Stimulated activated CD8-positive, alpha-beta memory T cell treated with anti-CD3 and anti-CD28 coated beads, Interleukin-15, amount 100 ng/mL, for 24 hours (primary cell): ENCODE data around the gene RUNX2.

Experiments
- DNase-seq: peaks from one replicate; pipeline ENCODE4 v3.0.0-alpha.2; 2020; ENCODE audit warnings: low read depth

The RUNX2 gene

DNA sequence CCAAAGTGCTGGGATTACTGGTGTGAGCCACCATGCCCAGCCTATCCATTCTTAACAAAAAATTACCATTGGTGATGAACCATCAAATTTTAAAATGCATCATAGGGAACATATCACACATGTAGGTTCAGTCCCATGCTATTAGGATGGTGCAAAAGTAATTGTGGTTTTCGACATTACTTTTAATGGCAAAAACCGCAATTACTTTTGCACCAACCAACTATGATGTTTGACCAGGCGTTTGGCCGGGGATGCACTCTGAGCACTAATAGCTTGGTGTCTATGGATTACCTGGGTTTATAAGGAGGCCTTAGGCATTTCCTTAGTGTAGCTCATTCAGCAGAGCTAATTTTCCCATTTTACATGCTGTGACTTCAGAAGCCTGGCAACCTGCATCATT, 296.1 kb downstream of the RUNX2 start:
- no peak for DNase-seq

DNA sequence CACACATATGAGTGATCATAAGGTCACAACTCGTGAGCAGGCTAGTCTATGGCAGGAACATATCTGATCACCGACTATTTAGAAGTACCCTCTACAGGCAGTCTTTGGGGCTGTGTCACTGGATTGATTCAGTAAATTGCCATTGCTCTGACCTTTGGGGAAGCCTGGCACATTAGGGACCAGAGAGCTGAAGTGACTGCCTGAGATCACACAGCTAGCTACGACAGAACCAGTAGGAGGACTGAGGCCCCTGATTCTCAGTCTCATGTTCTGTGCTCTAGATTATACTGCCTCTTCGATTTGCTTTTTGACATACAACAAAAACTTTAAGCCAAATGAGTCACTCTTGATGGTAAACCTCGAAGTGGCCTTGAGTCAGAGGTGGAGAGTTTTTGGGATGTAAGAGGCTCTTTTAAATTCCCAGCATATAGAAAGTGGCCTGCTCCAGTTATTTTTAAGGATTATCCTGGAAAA, 297.1 kb downstream of the RUNX2 start:
- DNase-seq = no peak

DNA sequence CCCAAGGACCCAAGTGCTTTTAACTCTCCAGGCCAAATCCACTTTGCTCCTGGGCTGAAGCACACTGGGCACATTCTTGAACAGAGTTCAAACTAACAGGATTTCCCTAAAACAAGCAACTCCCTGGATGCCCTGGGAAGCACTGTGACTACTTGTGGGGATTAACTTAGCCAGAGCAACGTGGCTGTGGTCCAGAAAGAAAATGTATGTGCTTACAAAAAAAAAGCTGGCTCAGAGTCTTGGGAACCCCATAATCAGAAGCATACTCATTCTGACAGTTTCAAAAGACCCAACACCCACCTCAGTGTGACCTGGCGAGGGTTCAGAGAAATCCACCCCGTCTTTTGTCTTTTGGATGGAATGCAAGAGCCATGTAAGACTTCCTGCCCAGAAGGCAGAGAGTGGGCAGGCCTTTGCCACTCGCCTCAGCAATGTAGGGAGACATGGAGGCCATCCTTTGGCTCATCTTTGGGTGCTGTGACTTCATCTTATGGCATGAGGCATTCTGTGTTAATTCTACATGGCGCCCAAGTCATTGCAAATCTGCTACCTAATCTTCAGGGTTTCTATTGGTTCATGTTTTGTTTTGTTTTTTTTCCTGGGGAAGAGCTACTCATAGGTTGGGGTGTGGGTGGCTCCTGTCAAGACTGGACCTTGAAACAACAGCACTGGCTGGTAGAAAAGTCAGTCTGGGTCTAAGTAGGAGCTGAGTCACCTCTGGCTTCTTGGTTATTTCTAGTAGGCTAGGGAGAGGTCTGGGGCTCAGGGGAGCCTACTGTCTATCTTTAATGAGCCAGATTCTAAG, 298.2 kb downstream of the RUNX2 start:
- DNase-seq = no peak

DNA sequence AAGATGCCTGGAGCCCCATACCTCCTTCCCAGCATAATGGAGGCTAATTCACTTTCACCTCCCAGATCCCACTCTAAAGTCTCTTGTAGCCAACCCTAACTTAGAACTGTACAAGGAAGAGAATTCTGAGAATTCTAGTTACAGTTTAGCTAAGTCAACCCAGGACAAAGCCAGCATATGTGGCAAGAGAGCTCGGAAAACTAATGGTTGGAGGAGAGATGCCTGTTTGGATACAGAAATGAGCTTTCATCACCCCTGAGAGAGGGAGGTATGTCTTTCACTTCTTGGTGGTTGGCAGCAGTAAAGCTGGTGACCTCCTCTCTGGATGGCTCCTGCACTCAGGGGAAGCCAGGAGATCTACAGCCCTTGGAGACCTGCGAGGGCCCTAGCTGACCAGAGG, 302.2 kb downstream of the RUNX2 start:
- DNase-seq = no peak

DNA sequence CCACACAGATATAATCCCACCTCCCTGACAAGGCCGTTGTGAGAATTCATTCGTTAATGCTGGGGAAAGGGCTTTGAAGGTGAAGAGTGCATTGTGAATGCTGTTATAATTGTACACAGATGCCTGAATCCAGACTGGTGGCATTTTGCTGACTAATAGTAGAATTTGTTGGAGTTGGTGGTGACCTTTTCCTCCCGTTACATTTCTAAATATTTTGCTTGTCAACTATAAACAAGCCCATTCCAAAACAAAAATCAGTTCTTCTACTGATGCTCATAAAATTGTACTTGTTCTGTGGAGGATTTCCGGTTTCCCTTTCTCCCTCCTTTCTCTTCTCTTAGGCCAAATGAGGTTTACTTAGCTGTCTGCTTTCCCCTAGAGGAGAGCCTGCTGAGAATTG, 302.7 kb downstream of the RUNX2 start:
- DNase-seq = no peak

DNA sequence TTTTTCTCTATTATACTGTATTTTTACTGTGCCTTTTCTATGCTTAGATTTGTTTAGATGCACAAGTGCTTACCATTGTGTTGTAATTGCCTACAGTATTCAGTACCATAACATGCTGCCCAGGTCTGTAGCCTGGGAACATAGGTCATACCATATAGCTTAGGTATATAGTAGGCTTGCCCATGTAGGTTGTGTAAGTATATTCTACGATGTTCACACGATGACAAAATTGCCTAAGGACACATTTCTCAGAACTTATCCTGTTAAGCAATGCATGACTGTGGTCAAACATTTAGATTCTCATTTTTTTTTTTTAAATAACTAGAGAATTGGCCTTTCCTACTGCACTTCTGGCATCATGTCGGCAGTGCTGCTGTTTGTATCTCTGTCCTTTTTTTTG, 303.3 kb downstream of the RUNX2 start:
- no peak for DNase-seq

DNA sequence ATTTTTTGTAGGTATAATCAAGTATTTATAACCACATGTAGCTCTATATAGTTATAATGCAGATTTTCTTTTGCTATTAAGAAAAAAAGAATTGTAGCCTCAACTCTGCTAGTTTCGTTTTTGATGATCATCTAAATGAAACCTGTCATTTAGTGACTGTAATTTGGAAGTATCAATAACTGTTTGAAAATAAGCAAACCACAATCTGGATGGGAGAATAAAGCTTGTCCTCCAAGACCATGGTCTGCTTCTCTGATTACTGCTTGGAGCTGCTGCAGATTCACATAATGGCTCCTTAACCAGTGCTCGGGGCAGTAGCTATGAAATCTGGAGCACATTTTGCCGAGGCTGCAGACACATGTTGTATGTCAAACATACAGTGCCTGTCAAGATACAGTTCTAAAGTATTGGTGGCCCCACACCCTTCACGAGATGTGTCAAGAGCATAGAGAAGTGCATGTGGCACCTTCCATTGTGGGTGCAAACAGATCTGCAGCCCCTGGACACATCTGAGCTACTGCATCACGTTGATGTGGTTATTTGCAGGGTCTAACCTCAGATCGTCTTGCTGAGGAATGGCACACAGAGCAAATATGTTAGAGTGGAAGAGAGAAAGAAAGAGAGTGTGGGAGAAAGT, 305.3 kb downstream of the RUNX2 start:
- no peak for DNase-seq

DNA sequence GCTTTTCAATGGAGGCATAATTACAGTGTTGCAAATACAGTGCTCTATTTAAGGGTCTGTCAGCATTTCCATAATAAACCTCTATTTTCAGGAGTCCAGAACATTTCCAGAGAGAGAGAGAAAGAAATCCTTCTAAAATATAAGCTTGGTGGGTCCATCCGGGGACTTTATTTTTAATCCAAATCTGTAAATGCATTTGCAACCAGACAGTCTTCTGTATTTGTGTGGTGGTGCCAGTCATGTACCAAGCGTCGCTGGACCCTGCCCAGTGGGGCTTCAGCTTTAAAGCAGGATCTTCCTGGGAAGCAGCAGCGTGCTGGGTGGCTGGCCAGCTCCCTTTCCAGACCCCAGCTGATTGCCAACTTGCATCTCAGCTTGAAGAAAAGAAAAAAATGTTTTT, 306.1 kb downstream of the RUNX2 start:
- no peak for DNase-seq

DNA sequence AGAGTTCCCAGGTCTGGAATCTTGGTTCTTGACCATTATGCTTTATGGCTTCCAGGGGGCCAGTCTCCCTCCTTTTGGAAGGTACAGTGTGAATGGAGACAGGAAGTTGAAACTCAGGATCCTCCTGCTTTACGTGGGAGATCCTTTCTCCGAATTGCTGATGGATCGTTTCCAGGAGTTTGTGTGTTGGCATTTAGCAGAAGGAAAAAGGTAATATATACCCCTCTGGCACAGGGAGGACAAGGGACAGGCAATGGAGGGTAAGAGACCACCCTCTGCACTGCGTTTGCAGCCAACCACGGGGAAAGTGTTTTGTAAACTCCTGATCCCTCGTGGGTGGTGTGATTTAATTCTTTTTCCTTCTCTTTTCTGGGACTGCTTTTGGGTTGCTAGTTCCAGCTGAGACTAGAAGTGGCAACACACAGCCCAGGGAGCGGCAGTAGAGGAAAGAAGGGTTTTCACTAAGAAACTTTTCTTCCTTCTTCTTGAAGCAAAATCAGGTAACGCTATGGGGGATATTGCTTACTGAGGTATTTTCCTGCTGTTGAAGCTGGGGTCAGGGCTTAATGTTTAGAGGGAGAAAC, 307.2 kb downstream of the RUNX2 start:
- no peak for DNase-seq

DNA sequence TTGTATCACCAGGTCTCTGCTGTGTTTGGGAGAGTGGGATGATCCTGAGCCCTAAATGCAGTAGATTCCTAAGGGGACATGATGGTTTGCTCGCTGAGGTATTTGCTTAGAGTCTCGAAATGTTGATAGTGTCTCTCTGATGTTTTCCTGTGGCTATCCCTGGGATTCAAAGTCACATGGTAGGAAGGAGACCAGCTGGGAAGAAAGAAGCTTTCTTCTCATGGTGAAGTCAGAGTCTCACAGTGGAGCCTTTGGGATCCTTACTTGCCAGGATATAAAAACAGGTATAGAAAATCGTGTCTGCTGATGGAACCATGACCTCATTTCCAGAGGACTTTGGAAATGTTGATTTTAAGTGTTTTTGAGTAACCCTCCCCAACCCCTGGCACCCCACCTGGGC, 308.9 kb downstream of the RUNX2 start:
- DNase-seq = no peak

DNA sequence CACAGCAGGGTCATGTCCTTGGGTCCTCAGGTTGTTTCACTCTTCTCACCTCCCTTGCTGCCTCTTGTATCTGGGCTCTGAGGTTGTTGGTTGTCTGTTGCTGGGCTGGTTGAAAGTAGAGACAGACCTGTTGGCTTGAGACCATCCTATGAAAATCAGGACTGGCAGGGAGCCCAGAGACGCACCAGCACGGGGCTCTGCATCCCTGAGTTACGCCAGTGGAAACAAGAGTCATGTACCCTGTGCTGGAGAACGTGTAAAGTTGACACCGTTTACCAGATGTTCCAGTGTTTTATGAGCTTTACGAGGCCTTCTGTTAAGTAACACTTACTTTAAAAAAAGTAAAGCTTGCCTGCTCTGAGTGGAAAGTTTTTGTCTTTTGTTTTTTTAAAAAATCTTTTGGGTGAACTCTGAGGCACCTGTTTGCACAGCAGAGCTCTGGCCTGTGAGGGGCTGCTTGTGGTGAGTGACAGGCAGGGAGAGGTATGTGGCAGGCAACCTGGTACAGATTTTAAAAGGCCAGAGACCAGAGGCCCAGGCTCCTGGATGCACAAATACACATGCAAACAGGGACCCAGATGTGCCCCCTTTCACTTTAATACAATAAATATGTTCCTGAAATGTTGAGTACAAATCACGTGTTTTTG, 309.6 kb downstream of the RUNX2 start:
- DNase-seq = no peak

DNA sequence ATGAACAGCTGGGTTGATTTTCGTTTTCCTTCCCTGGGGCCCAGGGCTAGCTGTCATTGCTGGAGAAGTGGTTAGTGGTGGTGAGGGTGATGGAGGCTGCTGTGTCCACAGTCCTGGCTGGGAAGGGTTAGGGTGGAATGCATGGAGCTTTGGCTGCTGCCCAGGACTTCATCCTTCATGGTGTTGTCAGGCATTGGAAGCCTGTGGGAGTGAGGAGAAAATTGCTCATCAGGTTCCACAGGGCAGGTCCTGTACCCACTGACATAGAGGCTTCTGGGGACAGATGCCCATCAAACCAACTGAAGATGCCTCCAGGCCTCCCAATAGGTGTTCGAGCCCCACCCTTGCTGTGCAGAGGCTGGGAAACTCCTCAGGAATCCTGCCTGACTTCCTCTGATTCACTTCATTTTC, 312.0 kb downstream of the RUNX2 start:
- DNase-seq = no peak

DNA sequence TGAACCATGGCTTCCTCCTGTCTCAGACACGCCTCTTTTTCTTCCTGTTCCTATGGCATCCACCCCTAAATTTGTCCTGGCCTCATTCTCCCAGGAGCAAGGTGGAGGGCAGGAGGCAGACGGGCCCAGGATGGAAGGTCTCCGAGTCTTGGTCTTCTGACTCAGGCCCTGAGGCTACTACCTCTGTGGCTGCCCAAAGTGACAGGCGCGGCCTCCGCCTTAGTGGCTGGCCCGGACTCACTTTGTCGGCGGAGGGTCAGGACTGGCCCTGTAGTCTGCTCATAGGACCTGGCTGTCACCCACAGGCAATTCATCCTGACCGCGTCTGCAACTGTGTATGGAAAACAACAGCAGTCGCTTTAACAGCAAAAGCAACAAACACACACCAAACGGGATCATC, 312.7 kb downstream of the RUNX2 start:
- no peak for DNase-seq

DNA sequence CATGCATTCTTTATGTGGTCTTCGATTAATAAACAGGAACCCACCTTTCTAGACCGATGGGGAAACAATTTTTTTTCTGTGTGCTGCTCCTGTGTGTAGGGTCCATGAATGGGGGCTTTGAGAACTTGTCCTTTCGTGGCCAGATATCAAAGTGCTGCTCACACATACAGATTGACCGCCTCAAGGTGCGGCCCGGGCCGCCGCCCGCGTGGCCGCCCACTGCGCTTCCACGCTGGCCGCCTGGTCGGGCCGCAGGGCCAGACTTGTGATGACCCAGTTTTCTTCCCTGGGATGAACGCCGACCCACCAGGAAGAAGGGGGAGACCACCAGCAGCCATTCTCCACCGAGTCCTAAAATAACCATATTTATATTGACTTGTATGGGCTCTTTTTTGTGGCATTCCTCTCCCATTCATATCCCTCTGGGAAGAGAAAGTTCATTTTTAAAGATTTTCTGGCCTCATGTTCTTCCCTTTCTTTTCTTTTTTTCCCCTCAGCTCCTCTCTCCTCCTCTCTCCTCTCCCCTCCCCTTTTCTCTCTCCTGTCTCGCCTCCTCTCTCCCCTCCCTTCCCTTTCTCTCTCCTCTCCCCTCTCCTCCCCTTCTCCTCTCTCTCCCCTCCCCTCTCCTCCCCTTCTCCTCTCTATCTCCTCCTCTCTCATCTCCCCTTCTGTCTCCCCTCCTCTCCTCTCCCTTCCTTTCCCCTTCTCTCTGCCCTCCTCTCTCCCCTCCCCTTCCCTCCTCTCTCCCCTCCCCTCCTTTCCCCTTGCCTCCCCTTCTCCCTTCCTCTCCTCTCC, 314.4 kb downstream of the RUNX2 start:
- no peak for DNase-seq

DNA sequence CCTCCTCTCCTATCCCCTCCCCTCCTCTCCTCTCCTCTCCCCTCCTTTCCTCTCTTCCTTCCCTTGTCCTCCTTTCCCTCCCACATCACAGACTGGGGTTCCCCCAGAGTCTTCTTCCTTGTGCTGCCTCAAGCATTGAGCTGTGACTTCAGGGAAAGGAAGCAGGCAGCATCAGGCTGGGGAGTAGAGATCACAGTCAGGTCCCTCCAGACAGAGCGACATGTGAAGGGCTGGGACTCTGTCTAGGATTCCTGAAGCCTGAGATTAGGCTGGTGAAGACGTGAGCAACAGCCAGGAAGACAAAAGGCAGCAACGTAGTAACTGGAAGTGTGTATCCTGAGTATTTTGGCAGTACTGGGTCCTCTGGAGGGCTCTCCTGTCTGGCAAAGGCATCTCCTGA, 315.0 kb downstream of the RUNX2 start:
- no peak for DNase-seq

DNA sequence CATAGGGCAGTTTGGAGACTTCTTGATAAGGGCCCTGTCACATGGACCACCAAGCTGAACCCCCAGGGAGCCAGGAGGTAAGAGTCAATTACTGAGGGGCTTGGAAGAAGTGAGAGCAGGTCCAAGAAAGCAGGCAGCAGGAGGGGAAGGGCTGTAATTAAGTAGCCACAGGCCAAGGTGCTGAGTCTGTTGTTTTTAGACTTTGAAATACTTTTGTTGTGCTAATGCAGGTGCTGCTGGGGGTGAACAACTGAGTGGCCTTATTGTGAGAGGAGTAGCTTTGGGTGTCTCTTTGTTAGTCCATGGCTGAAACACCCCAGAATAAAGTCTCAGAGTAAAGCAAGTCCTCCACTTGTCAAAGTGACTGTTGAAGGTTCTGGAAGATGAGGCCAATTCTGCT, 316.6 kb downstream of the RUNX2 start:
- DNase-seq = no peak

DNA sequence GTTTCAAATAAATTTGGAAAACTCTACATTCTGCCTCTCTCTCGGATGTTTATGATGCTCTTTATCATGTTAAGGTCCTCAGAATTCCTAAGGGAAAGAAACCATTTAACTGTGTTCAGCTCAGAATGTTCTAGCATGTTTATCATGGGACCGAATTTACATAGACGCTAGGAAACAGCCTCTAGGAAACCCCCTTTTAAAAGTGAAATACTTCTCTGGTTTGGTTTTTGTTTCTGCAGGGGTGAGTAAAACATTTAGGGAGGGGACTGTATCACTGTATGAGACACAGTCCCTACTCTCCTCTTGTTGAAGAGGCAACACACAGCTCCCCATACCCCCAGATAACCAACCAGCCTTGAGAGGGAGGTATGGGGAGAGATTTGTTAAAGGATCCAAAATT, 317.2 kb downstream of the RUNX2 start:
- DNase-seq = no peak

DNA sequence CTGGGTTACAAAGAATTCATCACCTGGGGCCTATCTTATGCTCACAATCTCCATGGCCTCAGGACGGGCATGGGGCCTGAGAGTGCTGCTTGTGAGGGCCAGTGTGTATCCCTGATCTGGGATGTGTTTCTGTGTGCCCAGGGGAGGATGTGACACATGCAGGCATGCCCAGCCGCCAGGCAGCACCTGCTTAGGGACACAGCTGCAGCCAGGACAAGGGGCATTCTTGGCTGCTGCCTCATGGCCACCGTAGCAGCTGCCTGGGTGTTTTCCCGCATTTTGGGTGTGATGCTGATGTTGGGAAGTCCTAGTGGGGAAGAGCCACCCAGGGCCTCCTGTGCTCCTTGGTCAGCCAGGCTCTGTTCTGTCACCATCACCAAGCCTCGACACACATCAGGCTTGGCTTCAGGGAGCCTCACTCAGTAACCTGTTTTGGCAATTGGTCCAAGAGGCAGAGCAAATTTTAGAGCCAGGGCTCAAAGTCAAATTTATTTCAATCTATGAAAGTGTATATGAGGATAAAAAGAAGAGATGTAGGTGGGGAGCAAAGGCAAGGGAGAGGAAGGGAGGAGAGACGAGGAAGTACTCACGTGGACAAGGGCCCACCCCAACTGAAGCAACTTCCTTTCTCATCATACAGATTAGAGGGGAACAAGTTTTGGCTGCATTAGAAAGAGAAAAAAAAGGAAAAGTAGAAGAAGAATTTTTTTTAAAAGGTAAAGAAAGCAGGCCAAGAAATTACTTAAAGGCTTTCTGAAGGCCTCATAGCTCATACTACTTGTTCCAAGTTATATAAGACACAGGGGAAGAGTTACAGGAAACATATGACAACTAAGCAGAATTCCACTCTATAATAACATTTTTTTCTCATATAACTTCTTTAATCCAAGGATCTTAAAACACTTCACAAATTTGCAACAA, 319.5 kb downstream of the RUNX2 start:
- no peak for DNase-seq

DNA sequence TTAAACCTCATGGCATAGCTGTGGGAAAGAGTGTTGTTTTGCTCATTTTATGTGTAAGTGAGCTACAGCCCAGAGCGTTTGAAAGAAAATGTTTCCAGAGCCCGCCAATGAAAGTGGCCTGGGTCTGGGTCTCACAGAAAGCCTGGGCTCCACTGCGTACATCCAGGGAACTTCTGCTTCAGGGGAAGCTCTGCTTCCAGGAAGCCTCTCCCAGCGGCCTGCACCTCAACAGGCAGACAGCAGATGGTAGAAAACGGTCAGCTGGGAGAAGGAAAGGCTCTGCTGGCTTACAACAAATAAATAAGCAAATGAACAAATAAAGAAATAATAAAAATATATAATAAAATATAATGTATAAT, 320.1 kb downstream of the RUNX2 start:
- DNase-seq = no peak

DNA sequence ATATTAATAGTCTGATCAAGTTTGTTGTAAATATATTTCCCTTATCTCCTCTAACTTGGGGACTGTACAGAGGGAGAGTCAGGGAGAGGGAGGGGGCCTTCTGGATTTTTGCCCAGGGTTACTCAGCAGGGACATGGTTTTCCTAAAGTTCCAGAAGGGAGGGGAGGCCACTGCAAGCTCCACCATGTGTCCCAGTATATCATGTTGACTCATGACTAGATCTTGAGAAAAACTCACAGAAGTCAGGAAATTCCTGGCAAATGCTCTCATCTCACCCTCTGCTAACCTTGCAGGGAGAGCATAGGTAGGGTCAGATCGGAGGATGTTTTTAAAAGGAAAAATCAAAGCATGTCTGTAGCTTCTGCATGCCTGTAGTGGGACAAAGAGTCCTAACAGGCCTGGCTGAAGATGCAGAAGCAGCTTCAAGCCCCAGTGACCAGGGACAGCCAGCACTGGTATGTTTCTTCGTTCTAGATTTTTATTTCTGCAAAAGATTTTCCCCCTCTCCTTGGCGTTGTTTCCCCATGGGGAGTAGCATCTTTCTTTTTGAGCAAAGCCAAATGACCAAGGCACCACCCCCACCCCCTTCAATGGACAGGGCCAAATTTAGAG, 322.5 kb downstream of the RUNX2 start:
- no peak for DNase-seq

DNA sequence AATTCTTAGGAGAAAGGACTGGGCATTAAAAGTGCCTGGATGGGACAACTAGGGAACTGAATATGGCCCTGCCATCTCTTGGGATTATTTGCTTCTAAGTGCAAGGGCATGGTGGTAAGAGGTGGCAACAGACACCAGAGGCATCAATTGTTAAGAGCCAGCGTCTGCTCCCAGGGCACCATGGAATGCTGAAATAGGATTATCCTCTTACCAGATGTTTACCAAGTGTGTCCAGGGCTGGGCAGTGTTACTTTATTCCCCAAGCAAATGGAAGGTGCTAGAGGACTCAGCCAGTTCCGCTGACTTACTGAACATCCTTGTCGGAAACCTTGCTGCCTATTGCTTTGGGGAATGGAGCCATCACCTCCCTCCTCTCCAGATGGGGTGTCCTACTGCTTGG, 323.2 kb downstream of the RUNX2 start:
- no peak for DNase-seq
